GM12891 (cell line): ENCODE results near the gene LRFN5.

Experiments used
- DNase-seq: peaks from one replicate; pipeline ENCODE4 v3.0.0; 2011; ENCODE audit warnings: low spot score; ENCODE audit not compliant: insufficient read length
- FAIRE-seq: peaks from 2 replicates; lab custom pipeline; 2011; peaks lifted over from hg19 to GRCh38; lab: Jason Lieb, UNC
- PAX5 ChIP-seq: IDR thresholded peaks from 2 replicates; pipeline ENCODE4 v1.6.1; 2011; ENCODE audit warnings: low read length, moderate library complexity, mild to moderate bottlenecking; ENCODE audit not compliant: insufficient read depth, severe bottlenecking
- POLR2A ChIP-seq: IDR thresholded peaks from 2 replicates; pipeline ENCODE4 v1.6.1; 2011; ENCODE audit warnings: low read depth, low read length, control low read depth
- POLR2AphosphoS5 ChIP-seq: IDR thresholded peaks from 2 replicates; pipeline ENCODE4 v1.6.1; 2011; ENCODE audit warnings: low read depth, low read length, control low read depth
- POU2F2 ChIP-seq: IDR thresholded peaks from 2 replicates; pipeline ENCODE4 v1.6.1; 2011; ENCODE audit warnings: low read depth, mild to moderate bottlenecking, control low read depth, low read length, moderate library complexity
- SPI1 ChIP-seq: IDR thresholded peaks from 2 replicates; pipeline ENCODE4 v1.6.1; 2011; ENCODE audit warnings: low read depth, low read length, control low read depth
- TAF1 ChIP-seq: IDR thresholded peaks from 2 replicates; pipeline ENCODE4 v1.6.1; 2011; ENCODE audit warnings: low read depth, low read length, control low read depth

LRFN5 gene

GRCh38 chr14:41810362-41810761, 203.7 kb downstream of the LRFN5 start:
- TF ChIP-seq TAF1 (no peak), POLR2A (no peak), POLR2AphosphoS5 (no peak), PAX5 (no peak), SPI1 (no peak), POU2F2 (no peak)
- DNase-seq, result no peak
- no peak for FAIRE-seq

- TF ChIP-seq TAF1, result no peak
- TF ChIP-seq POLR2AphosphoS5, result no peak
- TF ChIP-seq POLR2A, result no peak
- no peak for TF ChIP-seq SPI1
- no peak for TF ChIP-seq POU2F2
- TF ChIP-seq PAX5, result no peak
- FAIRE-seq (no peak), DNase-seq (no peak)
Measured at GRCh38 chr14:41817626-41818025, 210.9 kb downstream of the LRFN5 start.

- no peak for FAIRE-seq
- TF ChIP-seq SPI1 (no peak), TAF1 (no peak), POU2F2 (no peak), POLR2AphosphoS5 (no peak), PAX5 (no peak), POLR2A (no peak)
Measured at GRCh38 chr14:41824441-41824840, 217.8 kb downstream of the LRFN5 start.

GRCh38 chr14:41825622-41826021, 218.9 kb downstream of the LRFN5 start:
- TF ChIP-seq POLR2AphosphoS5 (no peak), POLR2A (no peak), TAF1 (no peak), SPI1 (no peak), POU2F2 (no peak), PAX5 (no peak)
- FAIRE-seq, result no peak

More at GRCh38 chr14:41824441-41824840, 217.8 kb downstream of the LRFN5 start:
- DNase-seq, result no peak

GRCh38 chr14:41830714-41831406, 224.2 kb downstream of the LRFN5 start:
- DNase-seq (no peak), FAIRE-seq (no peak)
- TF ChIP-seq TAF1 (no peak), POLR2A (no peak), PAX5 (no peak), POLR2AphosphoS5 (no peak), SPI1 (no peak), POU2F2 (no peak)

More at GRCh38 chr14:41825622-41826021, 218.9 kb downstream of the LRFN5 start:
- no peak for DNase-seq

- FAIRE-seq, result no peak
- TF ChIP-seq POLR2AphosphoS5 (no peak), SPI1 (no peak), PAX5 (no peak), POU2F2 (no peak), POLR2A (no peak), TAF1 (no peak)
Measured at GRCh38 chr14:41839661-41840060, 233.0 kb downstream of the LRFN5 start.

GRCh38 chr14:41859336-41859735, 252.7 kb downstream of the LRFN5 start:
- no peak for FAIRE-seq
- DNase-seq, result no peak
- TF ChIP-seq POU2F2, result no peak
- TF ChIP-seq SPI1, result no peak
- no peak for TF ChIP-seq POLR2A
- TF ChIP-seq POLR2AphosphoS5, result no peak
- TF ChIP-seq PAX5, result no peak
- TF ChIP-seq TAF1, result no peak

More at GRCh38 chr14:41839661-41840060, 233.0 kb downstream of the LRFN5 start:
- no peak for DNase-seq

GRCh38 chr14:41860586-41860985, 253.9 kb downstream of the LRFN5 start:
- no peak for TF ChIP-seq POLR2A
- no peak for TF ChIP-seq SPI1
- TF ChIP-seq PAX5, result no peak
- TF ChIP-seq TAF1, result no peak
- no peak for TF ChIP-seq POU2F2
- TF ChIP-seq POLR2AphosphoS5, result no peak
- FAIRE-seq, result no peak
- no peak for DNase-seq

- TF ChIP-seq TAF1 (no peak), POLR2A (no peak), POLR2AphosphoS5 (no peak), PAX5 (no peak), SPI1 (no peak), POU2F2 (no peak)
- DNase-seq (no peak), FAIRE-seq (no peak)
Measured at GRCh38 chr14:41865894-41866293, 259.2 kb downstream of the LRFN5 start.
